ENCODE results near the gene ST6GAL1. TPM values are rescaled to one million over a fixed set of nuclear protein-coding genes. Genes with fewer than 3 reads are reported as not detected.

ST6GAL1 gene
- total and polyA plus RNA-seq, 2 experiments from 2014 or later, result 17.6 to 65.1 TPM

DNA sequence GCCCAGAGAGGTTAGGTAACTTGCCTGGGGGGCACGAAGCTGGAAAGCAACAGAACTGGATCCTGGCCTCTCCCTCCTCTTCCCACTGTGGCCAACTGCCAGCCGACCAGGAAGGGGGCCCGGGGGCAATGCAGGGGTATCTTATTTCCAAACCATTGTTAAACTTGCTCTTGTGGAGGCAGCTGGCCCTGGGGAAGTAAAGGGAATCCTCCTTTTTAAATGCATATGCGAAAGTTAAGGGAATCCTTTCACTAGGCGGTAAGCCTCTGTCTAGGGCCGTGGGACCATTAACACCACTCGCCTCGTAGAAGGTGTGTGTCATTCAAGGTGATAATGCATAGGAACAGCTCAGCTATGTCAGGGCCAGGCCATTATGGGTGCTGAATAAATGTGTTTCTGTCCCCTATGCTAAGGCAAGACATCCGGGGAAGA, 68.6 kb downstream of the ST6GAL1 start:
- Histone ChIP-seq H3K4me2 (peak overlapping the region; percentile 53), H3K79me2 (replicated peaks; ENCODE audit: insufficient read depth) (peaks cover 40% of the 10 kb centered on the region), H3F3A (replicated peaks; ENCODE audit: low read depth) (peaks cover 8% of the 10 kb centered on the region; the same call in 1 of the 2 replicates), H3K4me3 (peak overlapping the region; percentile 20), H2AFZ (no peak overlapping the region), H3K4me1 (ENCODE audit: insufficient read depth) (peaks cover 28% of the 10 kb centered on the region), H4K20me1 (replicated peaks; ENCODE audit: insufficient read depth) (no peaks in the 10 kb centered on the region), H3K9me2 (ENCODE audit: insufficient read depth) (no peaks in the 10 kb centered on the region), H3K27ac (ENCODE audit: low read depth) (peak overlapping the region; percentile 96), H3K27me3 (ENCODE audit: insufficient read depth) (no peaks in the 10 kb centered on the region), H3K36me3 (ENCODE audit: insufficient read depth) (no peaks in the 10 kb centered on the region)
- TF ChIP-seq EZH2 (IDR thresholded peaks at IDR 0.05; ENCODE audit: low read depth, unreplicated experiment), result no peak
- TF ChIP-seq, protein P1, sequence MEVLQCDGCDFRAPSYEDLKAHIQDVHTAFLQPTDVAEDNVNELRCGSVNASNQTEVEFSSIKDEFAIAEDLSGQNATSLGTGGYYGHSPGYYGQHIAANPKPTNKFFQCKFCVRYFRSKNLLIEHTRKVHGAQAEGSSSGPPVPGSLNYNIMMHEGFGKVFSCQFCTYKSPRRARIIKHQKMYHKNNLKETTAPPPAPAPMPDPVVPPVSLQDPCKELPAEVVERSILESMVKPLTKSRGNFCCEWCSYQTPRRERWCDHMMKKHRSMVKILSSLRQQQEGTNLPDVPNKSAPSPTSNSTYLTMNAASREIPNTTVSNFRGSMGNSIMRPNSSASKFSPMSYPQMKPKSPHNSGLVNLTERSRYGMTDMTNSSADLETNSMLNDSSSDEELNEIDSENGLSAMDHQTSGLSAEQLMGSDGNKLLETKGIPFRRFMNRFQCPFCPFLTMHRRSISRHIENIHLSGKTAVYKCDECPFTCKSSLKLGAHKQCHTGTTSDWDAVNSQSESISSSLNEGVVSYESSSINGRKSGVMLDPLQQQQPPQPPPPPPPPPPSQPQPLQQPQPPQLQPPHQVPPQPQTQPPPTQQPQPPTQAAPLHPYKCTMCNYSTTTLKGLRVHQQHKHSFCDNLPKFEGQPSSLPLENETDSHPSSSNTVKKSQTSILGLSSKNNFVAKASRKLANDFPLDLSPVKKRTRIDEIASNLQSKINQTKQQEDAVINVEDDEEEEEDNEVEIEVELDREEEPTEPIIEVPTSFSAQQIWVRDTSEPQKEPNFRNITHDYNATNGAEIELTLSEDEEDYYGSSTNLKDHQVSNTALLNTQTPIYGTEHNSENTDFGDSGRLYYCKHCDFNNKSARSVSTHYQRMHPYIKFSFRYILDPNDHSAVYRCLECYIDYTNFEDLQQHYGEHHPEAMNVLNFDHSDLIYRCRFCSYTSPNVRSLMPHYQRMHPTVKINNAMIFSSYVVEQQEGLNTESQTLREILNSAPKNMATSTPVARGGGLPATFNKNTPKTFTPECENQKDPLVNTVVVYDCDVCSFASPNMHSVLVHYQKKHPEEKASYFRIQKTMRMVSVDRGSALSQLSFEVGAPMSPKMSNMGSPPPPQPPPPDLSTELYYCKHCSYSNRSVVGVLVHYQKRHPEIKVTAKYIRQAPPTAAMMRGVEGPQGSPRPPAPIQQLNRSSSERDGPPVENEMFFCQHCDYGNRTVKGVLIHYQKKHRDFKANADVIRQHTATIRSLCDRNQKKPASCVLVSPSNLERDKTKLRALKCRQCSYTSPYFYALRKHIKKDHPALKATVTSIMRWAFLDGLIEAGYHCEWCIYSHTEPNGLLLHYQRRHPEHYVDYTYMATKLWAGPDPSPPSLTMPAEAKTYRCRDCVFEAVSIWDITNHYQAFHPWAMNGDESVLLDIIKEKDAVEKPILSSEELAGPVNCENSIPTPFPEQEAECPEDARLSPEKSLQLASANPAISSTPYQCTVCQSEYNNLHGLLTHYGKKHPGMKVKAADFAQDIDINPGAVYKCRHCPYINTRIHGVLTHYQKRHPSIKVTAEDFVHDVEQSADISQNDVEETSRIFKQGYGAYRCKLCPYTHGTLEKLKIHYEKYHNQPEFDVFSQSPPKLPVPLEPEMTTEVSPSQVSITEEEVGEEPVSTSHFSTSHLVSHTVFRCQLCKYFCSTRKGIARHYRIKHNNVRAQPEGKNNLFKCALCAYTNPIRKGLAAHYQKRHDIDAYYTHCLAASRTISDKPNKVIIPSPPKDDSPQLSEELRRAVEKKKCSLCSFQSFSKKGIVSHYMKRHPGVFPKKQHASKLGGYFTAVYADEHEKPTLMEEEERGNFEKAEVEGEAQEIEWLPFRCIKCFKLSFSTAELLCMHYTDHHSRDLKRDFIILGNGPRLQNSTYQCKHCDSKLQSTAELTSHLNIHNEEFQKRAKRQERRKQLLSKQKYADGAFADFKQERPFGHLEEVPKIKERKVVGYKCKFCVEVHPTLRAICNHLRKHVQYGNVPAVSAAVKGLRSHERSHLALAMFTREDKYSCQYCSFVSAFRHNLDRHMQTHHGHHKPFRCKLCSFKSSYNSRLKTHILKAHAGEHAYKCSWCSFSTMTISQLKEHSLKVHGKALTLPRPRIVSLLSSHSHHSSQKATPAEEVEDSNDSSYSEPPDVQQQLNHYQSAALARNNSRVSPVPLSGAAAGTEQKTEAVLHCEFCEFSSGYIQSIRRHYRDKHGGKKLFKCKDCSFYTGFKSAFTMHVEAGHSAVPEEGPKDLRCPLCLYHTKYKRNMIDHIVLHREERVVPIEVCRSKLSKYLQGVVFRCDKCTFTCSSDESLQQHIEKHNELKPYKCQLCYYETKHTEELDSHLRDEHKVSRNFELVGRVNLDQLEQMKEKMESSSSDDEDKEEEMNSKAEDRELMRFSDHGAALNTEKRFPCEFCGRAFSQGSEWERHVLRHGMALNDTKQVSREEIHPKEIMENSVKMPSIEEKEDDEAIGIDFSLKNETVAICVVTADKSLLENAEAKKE (CRISPR knock-in tag; IDR thresholded peaks at IDR 0.05), result peak; percentile 69; the same call in 1 of the 2 replicates
- peak; percentile 52 for TF ChIP-seq CREB1 (CRISPR knock-in tag; IDR thresholded peaks at IDR 0.05; ENCODE audit: low read depth)
- TF ChIP-seq JUNB (IDR thresholded peaks at IDR 0.05; ENCODE audit: unreplicated experiment), result no peak
- TF ChIP-seq STAT1 (IDR thresholded peaks at IDR 0.05; ENCODE audit: unreplicated experiment), result no peak
- TF ChIP-seq, protein P2, sequence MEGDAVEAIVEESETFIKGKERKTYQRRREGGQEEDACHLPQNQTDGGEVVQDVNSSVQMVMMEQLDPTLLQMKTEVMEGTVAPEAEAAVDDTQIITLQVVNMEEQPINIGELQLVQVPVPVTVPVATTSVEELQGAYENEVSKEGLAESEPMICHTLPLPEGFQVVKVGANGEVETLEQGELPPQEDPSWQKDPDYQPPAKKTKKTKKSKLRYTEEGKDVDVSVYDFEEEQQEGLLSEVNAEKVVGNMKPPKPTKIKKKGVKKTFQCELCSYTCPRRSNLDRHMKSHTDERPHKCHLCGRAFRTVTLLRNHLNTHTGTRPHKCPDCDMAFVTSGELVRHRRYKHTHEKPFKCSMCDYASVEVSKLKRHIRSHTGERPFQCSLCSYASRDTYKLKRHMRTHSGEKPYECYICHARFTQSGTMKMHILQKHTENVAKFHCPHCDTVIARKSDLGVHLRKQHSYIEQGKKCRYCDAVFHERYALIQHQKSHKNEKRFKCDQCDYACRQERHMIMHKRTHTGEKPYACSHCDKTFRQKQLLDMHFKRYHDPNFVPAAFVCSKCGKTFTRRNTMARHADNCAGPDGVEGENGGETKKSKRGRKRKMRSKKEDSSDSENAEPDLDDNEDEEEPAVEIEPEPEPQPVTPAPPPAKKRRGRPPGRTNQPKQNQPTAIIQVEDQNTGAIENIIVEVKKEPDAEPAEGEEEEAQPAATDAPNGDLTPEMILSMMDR (conservative IDR thresholded peaks at IDR 0.05; ENCODE audit: low read depth in 2 of 2), result no peak
- no peak for TF ChIP-seq ZNF114 (CRISPR knock-in tag; IDR thresholded peaks at IDR 0.05)
- TF ChIP-seq, protein P3, sequence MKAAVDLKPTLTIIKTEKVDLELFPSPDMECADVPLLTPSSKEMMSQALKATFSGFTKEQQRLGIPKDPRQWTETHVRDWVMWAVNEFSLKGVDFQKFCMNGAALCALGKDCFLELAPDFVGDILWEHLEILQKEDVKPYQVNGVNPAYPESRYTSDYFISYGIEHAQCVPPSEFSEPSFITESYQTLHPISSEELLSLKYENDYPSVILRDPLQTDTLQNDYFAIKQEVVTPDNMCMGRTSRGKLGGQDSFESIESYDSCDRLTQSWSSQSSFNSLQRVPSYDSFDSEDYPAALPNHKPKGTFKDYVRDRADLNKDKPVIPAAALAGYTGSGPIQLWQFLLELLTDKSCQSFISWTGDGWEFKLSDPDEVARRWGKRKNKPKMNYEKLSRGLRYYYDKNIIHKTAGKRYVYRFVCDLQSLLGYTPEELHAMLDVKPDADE (IDR thresholded peaks at IDR 0.05), result no peak
- no peak for TF ChIP-seq ZNF331 (CRISPR knock-in tag; IDR thresholded peaks at IDR 0.05; ENCODE audit: low read depth)
- peak; percentile 76; the same call in 1 of the 2 replicates for TF ChIP-seq NANOG (IDR thresholded peaks at IDR 0.05; ENCODE audit: borderline replicate concordance)
- TF ChIP-seq POLR2AphosphoS5 (IDR thresholded peaks at IDR 0.05; ENCODE audit: low read depth), result no peak
- Mint-ChIP-seq H3K27me3 (ENCODE audit: insufficient read depth, low read depth, poor library complexity) (peaks cover 4% of the 10 kb centered on the region), H3K4me1 (peaks cover 58% of the 10 kb centered on the region), H3K27ac (peak overlapping the region; percentile 97), H3K4me3 (peak overlapping the region; percentile 50), H3K9me3 (no peaks in the 10 kb centered on the region), H3K36me3 (ENCODE audit: low read depth) (peaks cover 25% of the 10 kb centered on the region)
- DNase-seq (ENCODE audit: low spot score) (peak; percentile 96), ATAC-seq (peak; percentile 94)
